RPMI8226 (cell line): Measurements from ENCODE around the gene KRTAP5-3.
A peak's percentile ranks its signal among the peaks of the same experiment; 100 is the strongest.
"Not testable (repeated sequence)": the region's sequence is repeated elsewhere in the genome, so short reads cannot be mapped to it uniquely, and the experiment has no call there.

Experiments
- DNase-seq: peaks from one replicate; pipeline ENCODE4 v3.0.0-alpha.2; 2015

Gene KRTAP5-3

GRCh38 chr11:1607901-1608300 lies 362 bp downstream of the KRTAP5-3 start:
- DNase-seq: not testable (repeated sequence)

GRCh38 chr11:1607156-1607845 lies 962 bp downstream of the KRTAP5-3 start:
- not testable (repeated sequence) for DNase-seq

- peak; percentile 71 for DNase-seq
These were observed 2.3 kb downstream of the KRTAP5-3 start for GRCh38 chr11:1605923-1606322.

GRCh38 chr11:1604711-1605110 lies 3.6 kb downstream of the KRTAP5-3 start:
- DNase-seq: no peak

GRCh38 chr11:1604181-1604580 lies 4.1 kb downstream of the KRTAP5-3 start:
- DNase-seq: no peak

- DNase-seq: no peak
These were observed 4.6 kb downstream of the KRTAP5-3 start for GRCh38 chr11:1603629-1604028.

GRCh38 chr11:1601663-1602062 lies 6.6 kb downstream of the KRTAP5-3 start:
- not testable (repeated sequence) for DNase-seq

- DNase-seq: no peak
These were observed 7.6 kb downstream of the KRTAP5-3 start for GRCh38 chr11:1600626-1601025.

- DNase-seq: no peak
These were observed 9.4 kb downstream of the KRTAP5-3 start for GRCh38 chr11:1598816-1599215.

GRCh38 chr11:1598406-1598805 lies 9.9 kb downstream of the KRTAP5-3 start:
- DNase-seq: not testable (repeated sequence)

- DNase-seq: no peak
These were observed 10.3 kb downstream of the KRTAP5-3 start, which contains the start of gene KRTAP5-2 for GRCh38 chr11:1597994-1598380. TSS of gene KRTAP5-2 (minus strand) at chr11:1598294. CDS start at chr11:1598250, 44 bp downstream.

GRCh38 chr11:1597331-1597993 lies 10.8 kb downstream of the KRTAP5-3 start:
- DNase-seq: no peak

- not testable (repeated sequence) for DNase-seq
These were observed 11.6 kb downstream of the KRTAP5-3 start for GRCh38 chr11:1596576-1597121.

GRCh38 chr11:1595994-1596575 lies 12.2 kb downstream of the KRTAP5-3 start:
- not testable (repeated sequence) for DNase-seq

- no peak for DNase-seq
These were observed 15.6 kb downstream of the KRTAP5-3 start for GRCh38 chr11:1592628-1593027.

GRCh38 chr11:1589996-1590395 lies 18.3 kb downstream of the KRTAP5-3 start:
- DNase-seq: no peak

- peak; percentile 26 for DNase-seq
These were observed 18.9 kb downstream of the KRTAP5-3 start for GRCh38 chr11:1589191-1589963.

- no peak for DNase-seq
These were observed 21.6 kb downstream of the KRTAP5-3 start for GRCh38 chr11:1586699-1587098.

- DNase-seq: not testable (repeated sequence)
These were observed 23.4 kb downstream of the KRTAP5-3 start, which contains the start of gene KRTAP5-1 for GRCh38 chr11:1584661-1585370. TSS of gene KRTAP5-1 (minus strand) at chr11:1585283. CDS start at chr11:1585249, 34 bp downstream.

- DNase-seq: not testable (repeated sequence)
These were observed 25.4 kb downstream of the KRTAP5-3 start for GRCh38 chr11:1582909-1583308.

- DNase-seq: no peak
These were observed 26.3 kb downstream of the KRTAP5-3 start for GRCh38 chr11:1581976-1582375.

GRCh38 chr11:1576825-1577224 lies 31.4 kb downstream of the KRTAP5-3 start:
- DNase-seq: no peak
